ENCODE results near the gene GC. TPM values are rescaled to one million over a fixed set of nuclear protein-coding genes. Genes with fewer than 3 reads are reported as not detected.
A peak's percentile ranks its signal among the peaks of the same experiment; 100 is the strongest.

GC gene
- total RNA-seq, 2 donors from 2014 or later, result 4.1 TPM; not detected in 1

GRCh38 chr4:71773004-71773403 lies 10.9 kb downstream of the GC start:
- H3K9me3 ChIP-seq, result no peaks in the 10 kb centered on the region
- no peaks in the 10 kb centered on the region for H3K36me3 ChIP-seq
- no peaks in the 10 kb centered on the region for H3K4me1 ChIP-seq
- H3K27me3 ChIP-seq, result no peaks in the 10 kb centered on the region
- H3K27ac ChIP-seq, result no peak overlapping the region
- no peak overlapping the region for H3K9ac ChIP-seq (ENCODE audit: low read depth in 2 of 2, low read length in 2 of 2)
- no peak for TF ChIP-seq CTCF (IDR thresholded peaks at IDR 0.05)
- no peak for DNase-seq
- no peak overlapping the region for H3K4me3 ChIP-seq
- intact Hi-C loops (cut with DNase I), result no loop called here

- DNase-seq, result no peak
- H3K4me1 ChIP-seq, result no peaks in the 10 kb centered on the region
- no peak overlapping the region for H3K27ac ChIP-seq
- no peak overlapping the region for H3K4me3 ChIP-seq
- H3K27me3 ChIP-seq, result no peaks in the 10 kb centered on the region
- intact Hi-C loops (cut with DNase I), result no loop called here
- no peaks in the 10 kb centered on the region for H3K36me3 ChIP-seq
- H3K9ac ChIP-seq (ENCODE audit: low read depth in 2 of 2, low read length in 2 of 2), result no peak overlapping the region
- peak; percentile 13 for TF ChIP-seq CTCF (IDR thresholded peaks at IDR 0.05)
- H3K9me3 ChIP-seq, result no peaks in the 10 kb centered on the region
These were observed 11.3 kb downstream of the GC start for GRCh38 chr4:71772592-71772991.

DNA sequence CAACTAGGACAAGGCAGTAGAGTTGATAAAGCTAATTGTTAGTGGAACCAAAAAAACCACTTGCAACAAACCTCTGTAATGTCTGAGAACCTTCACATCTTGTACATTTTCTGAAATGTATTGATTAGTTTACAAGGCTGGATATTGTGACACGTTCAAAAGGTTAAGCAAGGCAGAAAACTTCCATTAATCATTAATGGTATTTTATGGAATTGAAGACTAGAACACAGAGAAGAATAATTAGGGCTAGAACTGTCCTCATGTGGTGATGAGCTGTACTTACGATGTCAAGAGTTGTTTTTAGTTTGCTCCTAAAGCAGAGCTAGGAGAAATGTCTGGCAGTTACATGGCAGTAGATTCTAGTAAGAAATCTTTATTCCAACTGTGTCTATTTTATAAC lies 12.3 kb downstream of the GC start:
- no peak overlapping the region for H3K9ac ChIP-seq (ENCODE audit: low read depth in 2 of 2, low read length in 2 of 2)
- no peak for DNase-seq
- no peak overlapping the region for H3K4me3 ChIP-seq
- no peak for TF ChIP-seq CTCF (IDR thresholded peaks at IDR 0.05)
- no peak overlapping the region for H3K27ac ChIP-seq
- no peaks in the 10 kb centered on the region for H3K36me3 ChIP-seq
- no peaks in the 10 kb centered on the region for H3K27me3 ChIP-seq
- intact Hi-C loops (cut with DNase I), result no loop called here
- H3K4me1 ChIP-seq, result no peaks in the 10 kb centered on the region
- no peaks in the 10 kb centered on the region for H3K9me3 ChIP-seq

DNA sequence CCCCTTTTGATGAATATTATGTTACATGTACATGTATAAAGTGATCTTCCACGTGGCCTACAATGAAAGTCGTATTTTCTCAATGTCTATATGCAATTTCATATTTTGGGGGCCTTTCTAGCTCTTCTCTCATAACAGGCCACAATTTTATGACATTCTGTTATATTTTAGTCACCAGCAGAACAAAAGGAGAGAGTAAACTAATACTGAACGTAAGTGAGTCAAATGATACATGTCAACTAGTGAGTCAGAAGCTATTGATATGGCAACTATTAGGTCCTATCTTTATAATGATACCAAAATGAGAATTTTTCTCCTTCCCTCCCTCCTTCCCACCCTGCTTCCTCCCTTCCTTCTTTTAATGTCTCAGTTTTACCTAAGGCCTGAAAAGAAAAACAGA lies 14.4 kb downstream of the GC start:
- Histone ChIP-seq H3K4me1 (no peaks in the 10 kb centered on the region), H3K4me3 (no peak overlapping the region), H3K27ac (no peak overlapping the region), H3K9me3 (no peaks in the 10 kb centered on the region), H3K36me3 (no peaks in the 10 kb centered on the region), H3K9ac (ENCODE audit: low read depth in 2 of 2, low read length in 2 of 2) (no peak overlapping the region), H3K27me3 (no peaks in the 10 kb centered on the region)
- no peak for DNase-seq
- intact Hi-C loops (cut with DNase I), result no loop called here
- no peak for TF ChIP-seq CTCF (IDR thresholded peaks at IDR 0.05)

GRCh38 chr4:71768123-71768522 lies 15.8 kb downstream of the GC start:
- TF ChIP-seq CTCF (IDR thresholded peaks at IDR 0.05), result no peak
- no peaks in the 10 kb centered on the region for H3K9me3 ChIP-seq
- no peak overlapping the region for H3K9ac ChIP-seq (ENCODE audit: low read depth in 2 of 2, low read length in 2 of 2)
- no peak for DNase-seq
- H3K27ac ChIP-seq, result no peak overlapping the region
- H3K36me3 ChIP-seq, result no peaks in the 10 kb centered on the region
- H3K4me1 ChIP-seq, result no peaks in the 10 kb centered on the region
- H3K4me3 ChIP-seq, result no peak overlapping the region
- no peaks in the 10 kb centered on the region for H3K27me3 ChIP-seq
- intact Hi-C loops (cut with DNase I), result no loop called here
